SK-N-MC (cell line): ENCODE measurements around the gene PRR18.

ENCODE experiments used
- EZH2 ChIP-seq: fragments of 200-600 bp; sonication (generic); IDR thresholded peaks from one replicate; pipeline ENCODE4 v1.6.1; 2017; ENCODE audit warnings: antibody characterized with exemption
- FOXP2 ChIP-seq: optimal IDR thresholded peaks from 2 replicates; pipeline ENCODE3; 2011; ENCODE audit warnings: mild to moderate bottlenecking, moderate library complexity; ENCODE audit not compliant: insufficient read depth; ENCODE audit errors: extremely low read length, control extremely low read depth
- POLR2AphosphoS5 ChIP-seq: IDR thresholded peaks from 2 replicates; pipeline ENCODE4 v1.6.1; 2012; ENCODE audit warnings: mild to moderate bottlenecking, low read depth, low read length, borderline replicate concordance

DNA sequence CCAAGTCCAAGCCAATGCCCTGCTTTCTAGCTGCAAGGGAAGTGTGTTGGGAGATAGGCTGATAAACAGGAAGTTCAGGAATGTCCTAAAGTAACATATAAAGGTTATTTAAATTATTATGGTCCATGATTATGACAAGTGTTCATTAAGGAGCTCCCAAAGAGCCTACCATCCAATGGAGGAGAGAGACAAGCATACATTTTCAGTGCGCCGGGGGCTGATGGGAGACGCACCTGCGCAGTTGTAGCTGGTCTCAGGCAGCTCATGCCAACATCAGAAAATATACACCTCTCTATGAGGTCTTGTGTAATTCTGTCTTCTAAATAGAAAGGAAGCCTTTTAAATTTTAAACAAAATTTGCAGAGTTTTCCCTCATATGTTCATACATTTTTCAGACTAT is 46.8 kb upstream of the PRR18 start:
- no peak for TF ChIP-seq EZH2
- no peak for TF ChIP-seq POLR2AphosphoS5
- TF ChIP-seq FOXP2: no peak
